ENCODE results near the gene MGRN1. TPM values are rescaled to one million over a fixed set of nuclear protein-coding genes. Genes with fewer than 3 reads are reported as not detected.
"Not testable (repeated sequence)": the region's sequence is repeated elsewhere in the genome, so short reads cannot be mapped to it uniquely, and the experiment has no call there.

MGRN1 gene
- total RNA-seq, 1 donor from 2014 or later = 63.6 TPM

- H3K4me3 ChIP-seq (ENCODE audit: low read depth, low read length); H3K36me3 ChIP-seq (ENCODE audit: control insufficient read depth, insufficient read depth, low read length); DNase-seq (ENCODE audit: low read depth); H3K27me3 ChIP-seq (ENCODE audit: control insufficient read depth, insufficient read depth, low read length): not testable (repeated sequence)
- TF ChIP-seq CTCF (IDR thresholded peaks at IDR 0.05; ENCODE audit: insufficient read depth, low read length, poor library complexity, severe bottlenecking) = peak; percentile 80
Measured at GRCh38 chr16:4650443-4651074, 25.9 kb downstream of the MGRN1 start.

- TF ChIP-seq CTCF (IDR thresholded peaks at IDR 0.05; ENCODE audit: insufficient read depth, low read length, poor library complexity, severe bottlenecking) = no peak
- peaks cover 2% of the 10 kb centered on the region for H3K36me3 ChIP-seq (ENCODE audit: control insufficient read depth, insufficient read depth, low read length)
- DNase-seq (ENCODE audit: low read depth) = no peak
Measured at GRCh38 chr16:4651827-4652226, 27.2 kb downstream of the MGRN1 start.

GRCh38 chr16:4652561-4652960 lies 27.9 kb downstream of the MGRN1 start:
- DNase-seq (ENCODE audit: low read depth) = no peak
- Histone ChIP-seq H3K36me3 (ENCODE audit: control insufficient read depth, insufficient read depth, low read length) (peaks cover 2% of the 10 kb centered on the region), H3K4me3 (ENCODE audit: low read depth, low read length) (no peak overlapping the region), H3K27me3 (ENCODE audit: control insufficient read depth, insufficient read depth, low read length) (no peaks in the 10 kb centered on the region)
- no peak for TF ChIP-seq CTCF (IDR thresholded peaks at IDR 0.05; ENCODE audit: insufficient read depth, low read length, poor library complexity, severe bottlenecking)

More at GRCh38 chr16:4651827-4652226, 27.2 kb downstream of the MGRN1 start:
- no peak overlapping the region for H3K4me3 ChIP-seq (ENCODE audit: low read depth, low read length)
- no peaks in the 10 kb centered on the region for H3K27me3 ChIP-seq (ENCODE audit: control insufficient read depth, insufficient read depth, low read length)

GRCh38 chr16:4654011-4654963 lies 29.7 kb downstream of the MGRN1 start:
- H3K36me3 ChIP-seq (ENCODE audit: control insufficient read depth, insufficient read depth, low read length) = peaks cover 2% of the 10 kb centered on the region
- H3K27me3 ChIP-seq (ENCODE audit: control insufficient read depth, insufficient read depth, low read length) = no peaks in the 10 kb centered on the region
- H3K4me3 ChIP-seq (ENCODE audit: low read depth, low read length) = no peak overlapping the region
- no peak for DNase-seq (ENCODE audit: low read depth)
- TF ChIP-seq CTCF (IDR thresholded peaks at IDR 0.05; ENCODE audit: insufficient read depth, low read length, poor library complexity, severe bottlenecking) = no peak

GRCh38 chr16:4654964-4655590 lies 30.5 kb downstream of the MGRN1 start:
- H3K36me3 ChIP-seq (ENCODE audit: control insufficient read depth, insufficient read depth, low read length) = peaks cover 2% of the 10 kb centered on the region
- DNase-seq (ENCODE audit: low read depth) = no peak
- no peaks in the 10 kb centered on the region for H3K27me3 ChIP-seq (ENCODE audit: control insufficient read depth, insufficient read depth, low read length)
- TF ChIP-seq CTCF (IDR thresholded peaks at IDR 0.05; ENCODE audit: insufficient read depth, low read length, poor library complexity, severe bottlenecking) = no peak
- no peak overlapping the region for H3K4me3 ChIP-seq (ENCODE audit: low read depth, low read length)

Data from kidney epithelial cell (primary cell).